ENCODE data around the gene HOXA13.

DNA sequence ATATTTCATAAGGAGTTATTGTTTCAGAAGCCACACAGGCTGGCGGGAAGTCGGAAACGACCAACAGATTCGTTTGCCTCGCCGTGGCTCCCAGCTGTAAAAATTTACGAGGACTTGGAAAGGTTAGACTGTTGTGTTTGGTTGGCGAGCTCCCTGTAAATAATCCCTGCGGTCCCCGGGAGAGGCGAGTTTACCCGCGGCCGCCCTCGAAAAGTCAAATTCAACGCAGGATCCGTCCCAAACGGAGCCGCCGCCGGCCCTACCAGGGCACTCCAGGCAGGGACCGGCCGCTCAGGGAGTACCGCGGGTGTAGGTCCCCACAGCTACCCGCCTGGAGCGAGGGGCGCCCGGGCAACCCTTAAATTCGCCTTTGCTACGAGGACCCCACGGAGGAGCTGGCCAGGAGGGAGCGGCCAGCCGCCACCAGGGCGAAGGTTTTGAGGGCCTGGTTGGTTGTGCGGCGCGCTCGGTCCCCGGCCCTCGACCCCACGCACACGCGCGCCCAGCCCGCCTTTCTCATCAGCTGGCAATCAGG is 33.8 kb downstream of the HOXA13 start:
- TF ChIP-seq EZH2phosphoT487 (IDR thresholded peaks at IDR 0.05; ENCODE audit: low read depth) (no peak), CTCF (IDR thresholded peaks at IDR 0.05; ENCODE audit: low read depth, low read length) (no peak)
